CD4-positive, alpha-beta memory T cell (primary cell): ENCODE data around the gene TMPRSS2. TPM values are rescaled to one million over a fixed set of nuclear protein-coding genes. Genes with fewer than 3 reads are reported as not detected.

Source experiments
- CTCF ChIA-PET: fragments of 350-600 bp; sonication (Branson Sonifier 250); formaldehyde crosslinking; loops from one replicate; lab custom pipeline; 2021; ENCODE audit warnings: inconsistent platforms; ENCODE audit not compliant: partially characterized antibody; lab: Charles Lee
- POLR2A ChIA-PET: fragments of 350-600 bp; sonication (Branson Sonifier 250); formaldehyde crosslinking; loops from one replicate; lab custom pipeline; 2021; ENCODE audit not compliant: partially characterized antibody; lab: Charles Lee
- DNase-seq, 5 donors: peaks; one replicate each; pipeline versions ENCODE4 v3.0.0 to v3.0.0-alpha.2; 2020 to 2022; ENCODE audit warnings: mixed read lengths in 1 of 5
- H3K27ac ChIP-seq: one replicate; pipeline ENCODE4 v1.7.0; 2013; ENCODE audit warnings: low read depth, low read length
- H3K27me3 ChIP-seq: 2 replicates; pipeline ENCODE4 v1.7.0; 2013; ENCODE audit warnings: mild to moderate bottlenecking, low read length, moderate library complexity; ENCODE audit not compliant: insufficient read depth
- H3K36me3 ChIP-seq: 2 replicates; pipeline ENCODE4 v1.7.0; 2013; ENCODE audit warnings: mild to moderate bottlenecking, low read length, moderate library complexity; ENCODE audit not compliant: insufficient read depth
- H3K4me1 ChIP-seq: 2 replicates; pipeline ENCODE4 v1.7.0; 2013; ENCODE audit warnings: mild to moderate bottlenecking, low read length, moderate library complexity; ENCODE audit not compliant: insufficient read depth
- H3K4me3 ChIP-seq, 2 donors: one replicate each; pipeline ENCODE4 v1.7.0; 2013; ENCODE audit warnings: low read length in 2 of 2, mild to moderate bottlenecking in 1 of 2
- H3K9me3 ChIP-seq, 2 donors: one replicate each; pipeline ENCODE4 v1.7.0; 2013; ENCODE audit warnings: low read length in 2 of 2, control low read depth in 1 of 2; ENCODE audit not compliant: control insufficient read depth in 1 of 2
- H3K27ac Mint-ChIP-seq, 7 donors: one replicate each; pipeline ENCODE4 v1.8.0; 2020 to 2021; ENCODE audit warnings: mixed read lengths in 7 of 7, mild to moderate bottlenecking in 6 of 7, inconsistent platforms in 3 of 7, moderate library complexity in 3 of 7
- H3K27me3 Mint-ChIP-seq, 2 donors: one replicate each; pipeline ENCODE4 v1.8.0; 2020 to 2021; ENCODE audit warnings: mixed read lengths in 2 of 2
- H3K36me3 Mint-ChIP-seq, 2 donors: one replicate each; pipeline ENCODE4 v1.8.0; 2020 to 2021; ENCODE audit warnings: mixed read lengths in 2 of 2, inconsistent platforms in 1 of 2, mild to moderate bottlenecking in 1 of 2
- H3K4me1 Mint-ChIP-seq, 4 donors: one replicate each; pipeline ENCODE4 v1.8.0; 2020 to 2021; ENCODE audit warnings: mixed read lengths in 4 of 4, mild to moderate bottlenecking in 1 of 4
- H3K4me3 Mint-ChIP-seq, 8 donors: one replicate each; pipeline ENCODE4 v1.8.0; 2020 to 2021; ENCODE audit warnings: mixed read lengths in 8 of 8, mild to moderate bottlenecking in 7 of 8, moderate library complexity in 6 of 8, inconsistent platforms in 3 of 8
- H3K9me3 Mint-ChIP-seq, 8 donors: one replicate each; pipeline ENCODE4 v1.8.0; 2020 to 2021; ENCODE audit warnings: mixed read lengths in 8 of 8, mild to moderate bottlenecking in 5 of 8, inconsistent platforms in 3 of 8, moderate library complexity in 1 of 8
- intact Hi-C: fragments of 100-400 bp; cut with micrococcal nuclease; formaldehyde crosslinking; loops from one replicate; pipeline ENCODE4 v1.15.1; 2023
- polyA plus RNA-seq, 2 donors: library from polyadenylated mRNA; unstranded; fragments of 300-500 nt; fragmentation: Illumina TruSeq; gene quantifications; one replicate each; pipeline ENCODE4 v1.2.3, GENCODE V29; 2021
- total RNA-seq, 2 experiments: library from RNA; stranded (reverse); gene quantifications; one replicate each; pipeline ENCODE4 v1.2.3, GENCODE V29; 2021

The TMPRSS2 gene
- total and polyA plus RNA-seq, 4 experiments from 2014 or later: not detected

GRCh38 chr21:41429925-41430491, 78.0 kb downstream of the TMPRSS2 start:
- Mint-ChIP-seq H3K4me3 (peak overlapping the region in 1 of 8 donors; percentile 47), H3K9me3 (peaks cover 0 to 12% (median 5%) of the 10 kb centered on the region in 8 donors), H3K36me3 (peaks cover 57 to 64% of the 10 kb centered on the region in 2 donors), H3K27me3 (no peaks in the 10 kb centered on the region), H3K27ac (peak overlapping the region in 3 of 7 donors; percentile 58 to 73 (median 70)), H3K4me1 (peaks cover 21 to 54% (median 40%) of the 10 kb centered on the region in 4 donors)
- Histone ChIP-seq H3K27ac (no peak overlapping the region), H3K4me1 (peaks cover 15% of the 10 kb centered on the region), H3K4me3 (no peak overlapping the region), H3K36me3 (peaks cover 33% of the 10 kb centered on the region), H3K9me3 (no peaks in the 10 kb centered on the region), H3K27me3 (no peaks in the 10 kb centered on the region)
- intact Hi-C loops: no loop called here
- CTCF ChIA-PET: interaction anchor here (1.6 kb wide), 1 partner anchor 12 kb away, joined by 3 read pairs; no protein-coding TSS in a partner anchor
- no peak for DNase-seq
- POLR2A ChIA-PET: no interaction called here

- Mint-ChIP-seq H3K4me1 (peaks cover 20 to 57% (median 44%) of the 10 kb centered on the region in 4 donors), H3K9me3 (peaks cover 0 to 5% (median under 1%) of the 10 kb centered on the region in 8 donors), H3K36me3 (peaks cover 50 to 57% of the 10 kb centered on the region in 2 donors), H3K27ac (no peak overlapping the region), H3K4me3 (no peak overlapping the region), H3K27me3 (no peaks in the 10 kb centered on the region)
- Histone ChIP-seq H3K9me3 (no peaks in the 10 kb centered on the region), H3K4me1 (peaks cover 15% of the 10 kb centered on the region), H3K4me3 (no peak overlapping the region), H3K27ac (no peak overlapping the region), H3K36me3 (peaks cover 27% of the 10 kb centered on the region), H3K27me3 (no peaks in the 10 kb centered on the region)
- ChIA-PET POLR2A (no interaction called here), CTCF (interaction anchor here (3.0 kb wide), 1 partner anchor 60 kb away, joined by 8 read pairs; no protein-coding TSS in a partner anchor)
- DNase-seq: no peak
- intact Hi-C loops: no loop called here
These were observed 78.7 kb downstream of the TMPRSS2 start for GRCh38 chr21:41429305-41429704.

GRCh38 chr21:41428847-41429246, 79.1 kb downstream of the TMPRSS2 start:
- Histone ChIP-seq H3K9me3 (no peaks in the 10 kb centered on the region), H3K36me3 (peaks cover 22% of the 10 kb centered on the region), H3K4me1 (peaks cover 16% of the 10 kb centered on the region), H3K27ac (no peak overlapping the region), H3K4me3 (no peak overlapping the region), H3K27me3 (no peaks in the 10 kb centered on the region)
- Mint-ChIP-seq H3K4me1 (peaks cover 20 to 60% (median 44%) of the 10 kb centered on the region in 4 donors), H3K27ac (peak overlapping the region in 2 of 7 donors; percentile 63 to 96), H3K9me3 (peaks cover 0 to 3% (median 0%) of the 10 kb centered on the region in 8 donors), H3K36me3 (peaks cover 46 to 54% of the 10 kb centered on the region in 2 donors), H3K4me3 (peak overlapping the region in 1 of 8 donors; percentile 67), H3K27me3 (no peaks in the 10 kb centered on the region)
- CTCF ChIA-PET: interaction anchor here (3.0 kb wide), 1 partner anchor 59 kb away, joined by 8 read pairs; no protein-coding TSS in a partner anchor
- intact Hi-C loops: no loop called here
- POLR2A ChIA-PET: no interaction called here
- no peak for DNase-seq

GRCh38 chr21:41428311-41428710, 79.6 kb downstream of the TMPRSS2 start:
- Mint-ChIP-seq H3K4me3 (peak overlapping the region; percentile 54 to 98 (median 70)), H3K36me3 (peaks cover 40 to 49% of the 10 kb centered on the region in 2 donors), H3K27ac (peak overlapping the region; percentile 65 to 96 (median 78)), H3K4me1 (peaks cover 24 to 63% (median 47%) of the 10 kb centered on the region in 4 donors), H3K27me3 (no peaks in the 10 kb centered on the region), H3K9me3 (peaks cover 0 to under 1% (median 0%) of the 10 kb centered on the region in 8 donors)
- ChIA-PET POLR2A (interaction anchor here (4.3 to 5.2 kb wide), 2 partner anchors 59 to 66 kb away, joined by 56 to 58 read pairs; partner anchors contain the start of gene MX2), CTCF (interaction anchor here (3.0 kb wide), 1 partner anchor 59 kb away, joined by 8 read pairs; no protein-coding TSS in a partner anchor)
- H3K27me3 ChIP-seq: no peaks in the 10 kb centered on the region
- H3K4me3 ChIP-seq: no peak overlapping the region
- H3K27ac ChIP-seq: no peak overlapping the region
- no peak for DNase-seq
- no peaks in the 10 kb centered on the region for H3K9me3 ChIP-seq
- H3K36me3 ChIP-seq: peaks cover 17% of the 10 kb centered on the region
- H3K4me1 ChIP-seq: peaks cover 21% of the 10 kb centered on the region
- intact Hi-C loops: no loop called here

GRCh38 chr21:41427556-41427955, 80.4 kb downstream of the TMPRSS2 start:
- Mint-ChIP-seq H3K27me3 (no peaks in the 10 kb centered on the region), H3K9me3 (no peaks in the 10 kb centered on the region), H3K4me3 (peak overlapping the region; percentile 95 to 99 (median 98)), H3K4me1 (peaks cover 27 to 62% (median 47%) of the 10 kb centered on the region in 4 donors), H3K36me3 (peaks cover 33 to 42% of the 10 kb centered on the region in 2 donors), H3K27ac (peak overlapping the region; percentile 73 to 98 (median 91))
- POLR2A ChIA-PET: interaction anchor here (1.1 to 5.2 kb wide), 5 partner anchors 22 to 66 kb away, joined by 3 to 58 read pairs (median 4); partner anchors contain the start of gene MX2
- H3K27me3 ChIP-seq: no peaks in the 10 kb centered on the region
- no peak for DNase-seq
- intact Hi-C loops: no loop called here
- no peak overlapping the region for H3K27ac ChIP-seq
- H3K9me3 ChIP-seq: no peaks in the 10 kb centered on the region
- H3K36me3 ChIP-seq: peaks cover 10% of the 10 kb centered on the region
- peaks cover 22% of the 10 kb centered on the region for H3K4me1 ChIP-seq
- no peak overlapping the region for H3K4me3 ChIP-seq
- CTCF ChIA-PET: interaction anchor here (3.0 kb wide), 1 partner anchor 58 kb away, joined by 8 read pairs; no protein-coding TSS in a partner anchor

GRCh38 chr21:41426676-41427404, 81.1 kb downstream of the TMPRSS2 start:
- peaks cover 3% of the 10 kb centered on the region for H3K36me3 ChIP-seq
- no peaks in the 10 kb centered on the region for H3K27me3 ChIP-seq
- Mint-ChIP-seq H3K4me1 (peaks cover 27 to 66% (median 47%) of the 10 kb centered on the region in 4 donors), H3K9me3 (no peaks in the 10 kb centered on the region), H3K36me3 (peaks cover 26 to 35% of the 10 kb centered on the region in 2 donors), H3K27ac (peak overlapping the region; percentile 89 to 98 (median 96)), H3K4me3 (peak overlapping the region; percentile 95 to 99 (median 98)), H3K27me3 (no peaks in the 10 kb centered on the region)
- DNase-seq: peak in 1 of 5 donors; percentile 45
- peaks cover 22% of the 10 kb centered on the region for H3K4me1 ChIP-seq
- CTCF ChIA-PET: interaction anchor here (0.9 to 3.0 kb wide), 2 partner anchors 9 to 57 kb away, joined by 3 to 8 read pairs; no protein-coding TSS in a partner anchor
- intact Hi-C loops: loop anchor here (1.0 kb wide), 1 partner anchor 65 kb away; the partner anchor contains the start of gene MX2
- peak overlapping the region; percentile 79 to 91 for H3K4me3 ChIP-seq
- H3K27ac ChIP-seq: peak overlapping the region; percentile 88
- POLR2A ChIA-PET: interaction anchor here (1.1 to 5.2 kb wide), 5 partner anchors 23 to 65 kb away, joined by 3 to 58 read pairs (median 4); partner anchors contain the start of gene MX2
- H3K9me3 ChIP-seq: no peaks in the 10 kb centered on the region
